Activated CD8-positive, alpha-beta memory T cell treated with anti-CD3 and anti-CD28 coated beads for 36 hours (primary cell): ENCODE measurements around the gene IL1A. TPM values are rescaled to one million over a fixed set of nuclear protein-coding genes. Genes with fewer than 3 reads are reported as not detected.

Experiments used
- CTCF ChIA-PET: fragments of 350-600 bp; sonication (Branson Sonifier 250); formaldehyde crosslinking; loops from one replicate; lab custom pipeline; 2021; ENCODE audit warnings: antibody characterized with exemption; lab: Charles Lee
- POLR2A ChIA-PET: fragments of 350-600 bp; sonication (Branson Sonifier 250); formaldehyde crosslinking; loops from one replicate; lab custom pipeline; 2021; ENCODE audit warnings: antibody characterized with exemption; lab: Charles Lee
- total RNA-seq, 2 experiments: library from RNA; stranded (reverse); gene quantifications; one replicate each; pipeline ENCODE4 v1.2.3, GENCODE V29; 2021

Gene IL1A
- total RNA-seq, 2 experiments from 2014 or later: 3.3 to 3.9 TPM

GRCh38 chr2:112774536-112775285 lies 9.6 kb downstream of the IL1A start:
- ChIA-PET CTCF (interaction anchor here (1.2 kb wide), 1 partner anchor 110 kb away, joined by 3 read pairs; no protein-coding TSS in a partner anchor), POLR2A (no interaction called here)

DNA sequence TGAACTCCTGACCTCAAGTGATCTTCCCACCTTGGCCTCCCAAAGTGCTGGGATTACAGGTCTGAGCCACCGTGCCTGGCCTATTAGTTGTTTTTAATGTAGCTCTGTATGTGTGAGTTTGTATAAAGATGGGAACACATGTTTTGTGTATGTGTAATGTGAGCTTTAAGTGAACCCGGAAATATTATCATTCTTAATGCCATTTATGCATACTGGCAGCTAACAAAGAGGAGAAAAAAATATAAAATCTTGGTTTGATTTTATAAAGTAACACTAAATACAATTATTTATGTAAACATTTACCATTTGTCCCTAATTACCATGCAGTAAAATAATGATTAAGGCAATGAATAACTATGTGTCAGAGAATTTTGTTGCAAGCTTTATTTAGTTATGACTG lies 10.7 kb downstream of the IL1A start:
- ChIA-PET CTCF (no interaction called here), POLR2A (no interaction called here)

- ChIA-PET POLR2A (no interaction called here), CTCF (no interaction called here)
Measured at GRCh38 chr2:112772911-112773475, 11.3 kb downstream of the IL1A start.

- POLR2A ChIA-PET: interaction anchor here (0.5 kb wide), 1 partner anchor 484 kb away, joined by 5 read pairs; no protein-coding TSS in a partner anchor
- CTCF ChIA-PET: no interaction called here
Measured at GRCh38 chr2:112772322-112772721, 12.0 kb downstream of the IL1A start.

GRCh38 chr2:112768432-112768831 lies 15.9 kb downstream of the IL1A start:
- POLR2A ChIA-PET: no interaction called here

GRCh38 chr2:112767693-112768330 lies 16.5 kb downstream of the IL1A start:
- ChIA-PET POLR2A (no interaction called here), CTCF (no interaction called here)

More at GRCh38 chr2:112768432-112768831, 15.9 kb downstream of the IL1A start:
- CTCF ChIA-PET: interaction anchor here (1.2 kb wide), 1 partner anchor 19 kb away, joined by 4 read pairs; no protein-coding TSS in a partner anchor

- CTCF ChIA-PET: interaction anchor here (3.9 kb wide), 1 partner anchor 16 kb away, joined by 13 read pairs; no protein-coding TSS in a partner anchor
- POLR2A ChIA-PET: no interaction called here
Measured at GRCh38 chr2:112765251-112765650, 19.0 kb downstream of the IL1A start.

DNA sequence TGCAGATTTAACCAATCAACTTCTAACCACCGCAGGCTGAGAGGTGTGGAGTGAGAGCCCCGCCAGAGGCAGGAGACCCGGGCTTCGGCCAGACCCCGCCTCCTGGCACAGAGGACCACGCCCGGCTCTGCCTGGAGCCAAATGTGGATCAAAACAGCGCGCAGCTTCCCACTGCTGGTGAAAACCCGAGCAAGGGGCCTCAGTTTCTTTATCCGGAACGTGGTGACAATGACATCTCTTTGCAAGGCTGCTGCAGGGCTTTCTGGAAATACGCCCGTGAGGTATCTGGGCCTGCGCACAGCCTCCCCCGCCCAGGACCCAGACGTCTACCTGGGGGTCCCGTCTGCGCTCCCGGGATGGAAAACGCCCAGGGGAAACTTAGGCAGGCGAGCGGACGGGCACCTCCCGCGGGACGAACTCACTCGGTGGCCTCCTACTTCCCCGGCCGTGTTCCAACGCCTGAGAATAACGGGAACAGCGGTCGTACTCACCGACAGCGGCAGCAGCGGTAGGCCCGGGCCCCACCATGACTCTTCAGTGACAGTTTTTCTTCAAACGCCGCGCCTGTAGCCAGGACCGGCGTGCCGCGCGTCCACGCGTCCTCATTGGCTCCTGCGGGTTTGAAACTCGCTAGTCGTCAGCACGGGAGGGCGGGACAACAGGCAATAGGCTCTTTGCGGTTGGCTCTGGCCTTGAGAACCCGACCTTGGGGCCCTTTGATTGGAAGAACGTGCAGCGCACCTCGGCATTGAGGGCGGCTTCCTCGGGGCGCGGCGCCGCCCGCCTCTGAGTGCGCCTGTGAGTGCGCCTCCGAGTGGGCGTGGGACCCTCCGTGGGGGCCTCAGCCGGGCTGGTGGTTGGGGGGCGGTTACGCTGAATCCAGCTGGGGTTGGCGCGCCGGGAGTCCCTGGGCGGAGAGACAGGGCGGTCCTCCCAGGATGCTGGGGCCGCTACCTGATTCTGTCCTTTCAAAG lies 19.9 kb downstream of the IL1A start, which contains the start of gene CKAP2L:
Gene CKAP2L, minus strand, starts transcription at position 539 of the 974 bp plus-strand sequence. Its CDS starts 11 bp downstream, at position 528.
- ChIA-PET CTCF (interaction anchor here (3.9 kb wide), 1 partner anchor 15 kb away, joined by 13 read pairs; no protein-coding TSS in a partner anchor), POLR2A (no interaction called here)

- CTCF ChIA-PET: interaction anchor here (0.9 to 3.9 kb wide), 4 partner anchors 13 to 180 kb away, joined by 3 to 13 read pairs (median 4); no protein-coding TSS in a partner anchor
Measured at GRCh38 chr2:112762276-112762675, 22.0 kb downstream of the IL1A start.

DNA sequence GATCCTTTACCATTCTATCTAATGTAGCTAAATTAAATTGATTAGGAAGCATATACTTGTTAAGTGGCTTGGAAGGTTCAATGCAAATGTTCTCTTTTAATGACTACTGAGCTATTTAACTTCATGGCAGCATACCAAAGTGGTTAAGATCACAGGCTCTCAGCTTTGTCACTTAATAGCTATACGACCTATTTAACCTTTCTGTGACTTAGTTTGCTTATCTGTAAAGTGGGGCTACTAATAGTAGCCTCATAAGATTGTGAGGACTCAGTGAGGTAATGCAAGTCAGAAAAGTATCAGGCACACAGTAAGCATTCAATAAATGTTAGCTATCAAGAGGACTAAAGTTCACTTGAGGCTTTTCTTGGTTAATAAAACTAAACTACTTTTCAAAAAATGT lies 24.1 kb downstream of the IL1A start:
- ChIA-PET CTCF (no interaction called here), POLR2A (no interaction called here)

More at GRCh38 chr2:112762276-112762675, 22.0 kb downstream of the IL1A start:
- POLR2A ChIA-PET: no interaction called here

- ChIA-PET CTCF (no interaction called here), POLR2A (no interaction called here)
Measured at GRCh38 chr2:112758711-112759110, 25.6 kb downstream of the IL1A start.

DNA sequence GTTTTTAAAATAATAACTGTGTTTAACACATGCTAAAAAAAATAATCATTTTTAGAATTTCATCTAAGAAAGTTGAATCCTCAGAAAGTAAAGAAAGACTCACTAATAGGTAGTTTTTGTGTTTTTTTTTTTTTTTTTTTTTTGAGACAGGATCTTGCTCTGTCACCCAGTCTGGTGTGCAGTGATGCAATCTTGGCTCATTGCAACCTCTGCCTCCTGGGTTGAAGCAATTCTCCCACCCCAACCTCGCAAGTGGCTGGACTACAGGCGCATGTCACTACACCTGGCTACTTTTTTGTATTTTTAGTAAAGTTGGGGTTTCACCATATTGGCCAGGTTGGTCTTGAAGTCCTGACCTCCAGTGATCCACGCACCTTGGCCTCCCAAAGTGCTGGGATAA lies 27.0 kb downstream of the IL1A start:
- ChIA-PET POLR2A (no interaction called here), CTCF (no interaction called here)

GRCh38 chr2:112756207-112756606 lies 28.1 kb downstream of the IL1A start:
- CTCF ChIA-PET: no interaction called here
- POLR2A ChIA-PET: no interaction called here

- ChIA-PET POLR2A (no interaction called here), CTCF (no interaction called here)
Measured at GRCh38 chr2:112755444-112755843, 28.8 kb downstream of the IL1A start.

DNA sequence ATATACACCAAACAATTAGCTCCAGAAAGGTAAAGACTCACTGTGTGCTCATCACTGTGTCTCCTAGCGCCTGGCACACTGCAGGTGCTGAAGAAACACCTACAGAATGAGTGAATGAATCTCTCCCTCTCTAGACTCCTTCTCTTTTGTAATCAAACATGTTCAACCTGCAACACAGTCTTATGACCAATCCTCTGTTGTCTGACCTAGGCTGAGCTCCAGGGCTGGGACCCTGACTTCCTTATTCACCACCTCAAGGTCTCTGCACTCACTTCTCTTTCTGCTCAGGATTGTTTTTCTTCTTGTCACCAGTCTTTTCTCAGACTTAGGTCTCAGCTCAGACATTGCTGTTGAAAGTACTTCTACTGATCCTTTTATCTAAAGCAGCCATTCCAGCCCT lies 29.7 kb downstream of the IL1A start:
- CTCF ChIA-PET: no interaction called here

DNA sequence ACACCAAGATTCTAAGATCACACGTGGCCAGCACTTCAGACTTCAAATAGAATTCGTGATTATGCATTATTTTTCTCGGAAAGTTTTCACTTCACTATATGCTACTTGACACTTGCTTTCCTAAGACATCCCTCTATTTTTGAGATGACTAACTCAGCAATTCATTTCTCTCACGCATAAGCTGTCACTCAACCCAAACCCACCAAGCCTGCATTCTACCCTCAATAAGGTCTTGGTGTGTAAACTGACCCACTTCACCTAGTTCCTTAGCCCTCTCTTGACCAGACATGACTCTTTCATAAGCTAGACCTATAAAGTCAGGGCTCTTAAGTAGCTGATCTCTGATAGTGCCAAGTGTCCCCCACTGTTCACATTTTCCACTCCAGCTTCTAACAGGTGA lies 31.6 kb downstream of the IL1A start:
- POLR2A ChIA-PET: no interaction called here

More for the DNA sequence above, 29.7 kb downstream of the IL1A start:
- POLR2A ChIA-PET: no interaction called here

GRCh38 chr2:112751451-112752197 lies 32.7 kb downstream of the IL1A start:
- ChIA-PET POLR2A (no interaction called here), CTCF (interaction anchor here (1.2 to 4.0 kb wide), 4 partner anchors 31 to 190 kb away, joined by 4 to 52 read pairs (median 10); no protein-coding TSS in a partner anchor)

More for the DNA sequence above, 31.6 kb downstream of the IL1A start:
- CTCF ChIA-PET: interaction anchor here (0.9 to 2.0 kb wide), 3 partner anchors 132 to 189 kb away, joined by 4 to 8 read pairs (median 4); no protein-coding TSS in a partner anchor

DNA sequence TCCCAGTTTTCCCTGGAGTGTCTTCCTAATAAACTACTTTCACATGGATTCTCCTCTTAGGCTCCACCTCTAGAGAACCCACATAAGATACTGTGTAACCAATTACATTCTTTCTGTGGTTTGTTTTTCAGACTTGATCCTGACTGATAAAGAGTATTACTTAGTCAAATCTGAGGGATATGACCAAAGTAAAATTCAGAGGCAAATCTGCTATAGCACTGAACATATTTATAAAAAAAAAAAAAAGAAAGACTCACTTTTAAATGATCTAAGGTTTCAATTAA lies 33.8 kb downstream of the IL1A start:
- ChIA-PET CTCF (interaction anchor here (1.4 to 4.0 kb wide), 11 partner anchors 9 to 191 kb away, joined by 3 to 52 read pairs (median 6); partner anchors contain the start of gene CHCHD5), POLR2A (interaction anchor here (0.6 kb wide), 1 partner anchor 284 kb away, joined by 3 read pairs; no protein-coding TSS in a partner anchor)
